Measurements from ENCODE around the gene TBATA. TPM values are rescaled to one million over a fixed set of nuclear protein-coding genes. Genes with fewer than 3 reads are reported as not detected.
A peak's percentile ranks its signal among the peaks of the same experiment; 100 is the strongest.

TBATA gene
- total and polyA plus RNA-seq, 8 donors = not detected

DNA sequence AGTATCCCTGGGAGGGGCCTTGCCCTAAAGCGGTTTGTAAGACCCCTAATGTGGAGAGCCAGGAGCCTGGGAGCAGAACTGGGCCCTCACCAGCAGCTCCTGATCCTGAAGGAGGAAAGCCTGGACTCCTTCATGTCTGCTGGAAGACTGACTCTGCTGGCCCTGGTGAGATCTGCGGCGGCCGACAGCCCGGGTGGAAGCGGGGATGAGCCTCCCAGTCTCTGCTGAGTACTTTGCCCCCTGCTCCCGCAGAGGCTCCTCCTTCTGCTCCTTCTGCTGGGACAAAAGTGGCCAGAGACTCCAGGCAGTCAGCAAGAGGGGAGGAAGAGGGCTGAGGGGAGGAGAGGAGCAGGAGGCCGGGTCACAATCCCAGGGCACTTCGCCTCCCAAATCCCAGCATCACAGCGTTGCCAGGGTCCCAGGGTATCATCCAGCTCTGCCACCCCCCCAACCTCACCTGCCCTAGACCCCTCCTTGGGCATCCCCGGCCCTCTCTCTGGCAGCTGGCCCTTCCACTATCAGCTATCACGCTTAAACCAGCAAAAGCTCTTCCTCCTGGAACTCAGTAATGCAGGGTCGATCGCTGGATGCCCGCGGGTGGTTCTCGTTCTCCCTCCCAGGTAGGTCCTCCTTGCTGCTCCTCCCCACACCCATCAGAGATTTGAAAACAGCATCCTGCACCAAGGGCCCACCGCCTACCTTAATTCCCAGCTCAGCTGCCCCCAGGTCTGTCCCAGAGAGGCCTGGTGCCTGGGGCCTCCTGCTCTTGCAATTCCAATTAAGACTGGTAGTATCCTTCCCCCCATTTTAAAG is 7.9 kb downstream of the TBATA start:
- WGBS, 2 donors = 83 to 85% methylated on average over 18 of the region's 18 CpGs
- Histone ChIP-seq H3K27ac (no peak overlapping the region), H3K4me3 (no peak overlapping the region), H3K36me3 (no peaks in the 10 kb centered on the region), H3K9me3 (no peaks in the 10 kb centered on the region), H3K27me3 (no peaks in the 10 kb centered on the region), H3K4me1 (no peaks in the 10 kb centered on the region)
- DNase-seq = no peak
- no peak for ATAC-seq
- TF ChIP-seq, protein P1, sequence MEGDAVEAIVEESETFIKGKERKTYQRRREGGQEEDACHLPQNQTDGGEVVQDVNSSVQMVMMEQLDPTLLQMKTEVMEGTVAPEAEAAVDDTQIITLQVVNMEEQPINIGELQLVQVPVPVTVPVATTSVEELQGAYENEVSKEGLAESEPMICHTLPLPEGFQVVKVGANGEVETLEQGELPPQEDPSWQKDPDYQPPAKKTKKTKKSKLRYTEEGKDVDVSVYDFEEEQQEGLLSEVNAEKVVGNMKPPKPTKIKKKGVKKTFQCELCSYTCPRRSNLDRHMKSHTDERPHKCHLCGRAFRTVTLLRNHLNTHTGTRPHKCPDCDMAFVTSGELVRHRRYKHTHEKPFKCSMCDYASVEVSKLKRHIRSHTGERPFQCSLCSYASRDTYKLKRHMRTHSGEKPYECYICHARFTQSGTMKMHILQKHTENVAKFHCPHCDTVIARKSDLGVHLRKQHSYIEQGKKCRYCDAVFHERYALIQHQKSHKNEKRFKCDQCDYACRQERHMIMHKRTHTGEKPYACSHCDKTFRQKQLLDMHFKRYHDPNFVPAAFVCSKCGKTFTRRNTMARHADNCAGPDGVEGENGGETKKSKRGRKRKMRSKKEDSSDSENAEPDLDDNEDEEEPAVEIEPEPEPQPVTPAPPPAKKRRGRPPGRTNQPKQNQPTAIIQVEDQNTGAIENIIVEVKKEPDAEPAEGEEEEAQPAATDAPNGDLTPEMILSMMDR (IDR thresholded peaks at IDR 0.05) = no peak
- intact Hi-C loops (cut with DNase I) = no loop called here
- no peak for FAIRE-seq

DNA sequence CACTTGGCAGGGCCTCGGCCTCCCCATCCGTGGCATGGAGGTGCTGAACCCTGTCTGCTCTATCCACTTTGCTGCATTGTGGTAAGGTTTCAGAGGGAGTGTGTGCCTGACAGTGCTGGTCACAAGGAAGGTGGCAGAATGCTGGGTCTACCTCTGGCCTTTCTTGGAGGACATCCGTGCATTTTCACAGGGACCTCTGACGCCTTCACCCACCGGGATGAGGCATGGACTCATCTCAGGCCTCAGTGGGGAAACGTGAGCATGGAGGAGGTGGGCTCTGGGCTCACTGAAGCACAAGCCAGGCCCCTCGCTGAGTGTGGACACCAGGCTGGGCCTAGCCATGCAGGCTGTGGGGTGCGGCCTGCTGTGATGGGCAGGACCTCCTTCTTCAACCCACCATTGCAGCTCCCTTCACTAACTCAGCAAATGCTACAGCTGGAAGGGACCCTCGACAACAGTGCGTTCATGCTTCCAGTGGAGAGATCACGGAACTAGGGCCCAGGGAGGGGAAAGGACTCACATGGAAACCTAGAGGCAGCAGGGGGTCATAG is 8.6 kb downstream of the TBATA start:
- ATAC-seq (no peak), DNase-seq (no peak), FAIRE-seq (no peak)
- Histone ChIP-seq H3K36me3 (no peaks in the 10 kb centered on the region), H3K9me3 (no peaks in the 10 kb centered on the region), H3K27me3 (no peaks in the 10 kb centered on the region), H3K4me3 (no peak overlapping the region), H3K4me1 (no peaks in the 10 kb centered on the region), H3K27ac (no peak overlapping the region)
- 85 to 90% methylated on average over 11 of the region's 11 CpGs for WGBS, 2 donors
- intact Hi-C loops (cut with DNase I) = no loop called here
- TF ChIP-seq, protein P1 (IDR thresholded peaks at IDR 0.05) = no peak

DNA sequence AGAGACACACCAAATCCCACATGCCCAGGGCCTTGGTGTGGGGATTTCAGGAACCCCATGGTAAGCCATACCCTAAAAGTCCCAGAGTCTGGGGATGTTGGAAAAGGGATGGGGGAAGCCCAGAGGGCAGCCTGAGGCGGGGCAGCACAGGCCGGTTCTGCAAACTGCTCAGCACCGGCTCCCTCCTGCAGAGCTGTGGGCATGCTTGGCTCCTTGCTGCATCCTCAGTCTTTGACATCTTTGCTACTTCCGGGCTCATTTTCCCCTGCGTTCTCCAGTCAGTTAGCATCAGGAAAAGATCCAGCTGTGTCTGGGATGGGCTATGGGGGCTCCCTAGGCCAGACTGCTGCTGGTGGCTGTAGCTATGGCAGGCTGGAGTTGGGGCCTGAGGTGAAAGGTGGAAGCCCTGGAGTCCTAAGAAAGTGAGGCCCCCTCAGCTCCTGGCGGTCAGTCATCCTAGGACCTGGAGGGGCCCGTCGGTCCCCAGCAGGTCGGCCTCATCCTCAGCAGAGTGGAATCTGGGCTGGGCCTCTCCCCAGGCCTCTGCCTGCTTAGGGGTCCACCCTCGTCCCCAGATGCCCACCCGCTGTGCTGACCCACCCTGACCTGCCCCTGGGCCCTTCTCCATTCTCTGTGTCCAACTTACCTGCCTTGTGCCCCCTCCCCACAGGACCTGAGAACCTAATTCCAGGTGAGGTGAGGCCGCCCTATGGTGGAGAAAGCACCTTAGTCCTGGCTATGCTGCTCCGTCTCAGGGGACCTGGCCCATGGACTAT is 9.3 kb downstream of the TBATA start:
- FAIRE-seq = no peak
- Histone ChIP-seq H3K36me3 (no peaks in the 10 kb centered on the region), H3K27me3 (no peaks in the 10 kb centered on the region), H3K4me3 (no peak overlapping the region), H3K27ac (no peak overlapping the region), H3K9me3 (no peaks in the 10 kb centered on the region), H3K4me1 (no peaks in the 10 kb centered on the region)
- no peak for ATAC-seq
- DNase-seq = peak in 1 of 6 donors; percentile 43
- TF ChIP-seq, protein P1 (IDR thresholded peaks at IDR 0.05) = no peak
- intact Hi-C loops (cut with DNase I) = no loop called here
- whole genome bisulfite sequencing, 2 donors = 85 to 89% methylated on average over 13 of the region's 13 CpGs

DNA sequence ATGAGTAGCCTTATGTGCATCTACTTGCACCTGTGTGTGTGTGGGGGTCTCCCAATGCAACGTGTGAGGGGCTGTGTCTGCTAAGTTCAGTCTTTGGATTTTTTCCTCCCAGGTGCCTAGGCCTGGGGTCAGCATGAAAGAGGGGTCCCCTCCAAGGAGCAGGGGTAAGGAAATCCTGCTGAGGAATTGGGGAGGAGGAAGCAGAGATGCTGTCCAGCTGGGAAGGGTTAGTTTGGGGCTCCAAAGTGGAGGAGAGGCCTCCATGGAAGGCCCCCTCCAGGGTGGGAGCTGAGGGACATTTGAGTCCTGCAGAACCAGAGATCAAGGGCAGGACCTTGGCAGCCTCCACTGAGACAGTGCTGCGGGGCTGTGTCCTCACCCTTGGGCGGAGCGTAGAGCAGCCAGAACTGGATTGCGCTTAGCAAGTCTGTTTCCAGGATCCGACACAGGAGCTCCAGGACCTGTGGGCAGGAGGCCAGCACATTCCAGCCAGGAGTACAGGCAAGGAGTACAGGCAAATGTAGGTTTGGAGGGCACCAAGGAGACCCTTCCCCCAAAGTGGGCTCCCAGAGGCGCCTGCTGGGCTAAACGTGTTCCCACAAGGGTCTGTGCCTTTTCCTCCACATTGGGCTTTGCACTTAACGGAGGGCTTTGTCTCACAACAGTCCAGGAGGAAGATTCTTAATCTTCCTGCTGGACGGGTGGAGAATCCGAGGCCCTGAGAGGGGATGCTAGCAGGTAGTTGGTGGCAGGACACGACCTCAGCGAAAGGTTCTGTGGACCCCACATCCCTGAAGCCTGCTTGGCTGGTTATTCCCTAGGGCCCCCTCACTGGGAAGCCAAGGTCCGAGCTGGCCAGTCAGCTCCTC is 10.1 kb downstream of the TBATA start:
- Histone ChIP-seq H3K27me3 (no peaks in the 10 kb centered on the region), H3K27ac (no peak overlapping the region), H3K36me3 (no peaks in the 10 kb centered on the region), H3K9me3 (no peaks in the 10 kb centered on the region), H3K4me3 (no peak overlapping the region), H3K4me1 (no peaks in the 10 kb centered on the region)
- DNase-seq (peak in 5 of 6 donors; percentile 39 to 71 (median 58)), ATAC-seq (peak; percentile 40 to 64 (median 54)), FAIRE-seq (no peak)
- intact Hi-C loops (cut with DNase I) = no loop called here
- WGBS, 2 donors = 65 to 68% methylated on average over 14 of the region's 14 CpGs
- TF ChIP-seq, protein P1 (IDR thresholded peaks at IDR 0.05) = no peak
